ENCODE measurements around the gene EBLN1.

EBLN1 gene

DNA sequence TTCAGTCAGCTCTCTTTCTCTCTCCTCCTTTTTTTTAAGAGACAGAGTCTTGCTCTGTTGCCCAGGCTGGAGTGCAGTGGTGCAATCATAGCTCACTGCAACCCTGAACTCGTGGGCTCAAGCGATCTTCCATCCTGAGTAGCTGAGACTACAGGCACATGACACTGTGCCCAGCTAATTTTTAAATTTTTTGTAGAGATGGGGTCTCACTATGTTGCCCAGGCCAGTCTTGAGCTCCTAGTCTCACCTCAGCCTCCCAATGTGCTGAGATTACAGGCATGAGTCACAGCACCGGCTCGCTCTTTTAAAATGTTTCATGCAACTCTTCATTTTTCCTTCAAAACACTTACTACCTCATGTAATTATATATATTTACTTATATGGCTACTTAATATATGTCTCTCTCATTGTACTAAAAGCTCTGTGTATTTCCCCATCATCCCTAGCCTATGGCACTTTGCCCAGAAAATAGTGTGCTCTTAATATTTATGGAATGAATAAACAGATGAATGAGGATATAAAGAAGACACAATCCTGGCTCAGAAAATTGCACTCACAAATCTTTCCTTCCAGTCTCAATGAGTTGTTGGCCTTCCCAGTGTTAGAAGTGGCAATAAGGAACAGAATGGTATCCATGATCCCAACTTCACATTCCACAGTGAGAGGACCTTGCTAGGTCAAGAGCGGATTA, 33.9 kb downstream of the EBLN1 start:
- Histone ChIP-seq H3K27ac (replicated peaks) (no peak overlapping the region), H3K27me3 (ENCODE audit: insufficient read depth, poor library complexity, severe bottlenecking) (no peaks in the 10 kb centered on the region), H3K4me3 (replicated peaks; ENCODE audit: insufficient read depth, low read length) (no peak overlapping the region)
- TF ChIP-seq GABPA (IDR thresholded peaks at IDR 0.05; ENCODE audit: low read depth) (no peak), SPI1 (IDR thresholded peaks at IDR 0.05; ENCODE audit: borderline replicate concordance, low read depth) (no peak), POLR2AphosphoS5 (IDR thresholded peaks at IDR 0.05; ENCODE audit: low read depth) (no peak), CTCF (IDR thresholded peaks at IDR 0.05; ENCODE audit: insufficient read depth, low read length) (no peak)
- TF ChIP-seq, protein P1, sequence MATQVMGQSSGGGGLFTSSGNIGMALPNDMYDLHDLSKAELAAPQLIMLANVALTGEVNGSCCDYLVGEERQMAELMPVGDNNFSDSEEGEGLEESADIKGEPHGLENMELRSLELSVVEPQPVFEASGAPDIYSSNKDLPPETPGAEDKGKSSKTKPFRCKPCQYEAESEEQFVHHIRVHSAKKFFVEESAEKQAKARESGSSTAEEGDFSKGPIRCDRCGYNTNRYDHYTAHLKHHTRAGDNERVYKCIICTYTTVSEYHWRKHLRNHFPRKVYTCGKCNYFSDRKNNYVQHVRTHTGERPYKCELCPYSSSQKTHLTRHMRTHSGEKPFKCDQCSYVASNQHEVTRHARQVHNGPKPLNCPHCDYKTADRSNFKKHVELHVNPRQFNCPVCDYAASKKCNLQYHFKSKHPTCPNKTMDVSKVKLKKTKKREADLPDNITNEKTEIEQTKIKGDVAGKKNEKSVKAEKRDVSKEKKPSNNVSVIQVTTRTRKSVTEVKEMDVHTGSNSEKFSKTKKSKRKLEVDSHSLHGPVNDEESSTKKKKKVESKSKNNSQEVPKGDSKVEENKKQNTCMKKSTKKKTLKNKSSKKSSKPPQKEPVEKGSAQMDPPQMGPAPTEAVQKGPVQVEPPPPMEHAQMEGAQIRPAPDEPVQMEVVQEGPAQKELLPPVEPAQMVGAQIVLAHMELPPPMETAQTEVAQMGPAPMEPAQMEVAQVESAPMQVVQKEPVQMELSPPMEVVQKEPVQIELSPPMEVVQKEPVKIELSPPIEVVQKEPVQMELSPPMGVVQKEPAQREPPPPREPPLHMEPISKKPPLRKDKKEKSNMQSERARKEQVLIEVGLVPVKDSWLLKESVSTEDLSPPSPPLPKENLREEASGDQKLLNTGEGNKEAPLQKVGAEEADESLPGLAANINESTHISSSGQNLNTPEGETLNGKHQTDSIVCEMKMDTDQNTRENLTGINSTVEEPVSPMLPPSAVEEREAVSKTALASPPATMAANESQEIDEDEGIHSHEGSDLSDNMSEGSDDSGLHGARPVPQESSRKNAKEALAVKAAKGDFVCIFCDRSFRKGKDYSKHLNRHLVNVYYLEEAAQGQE (IDR thresholded peaks at IDR 0.05; ENCODE audit: insufficient replicate concordance, low read depth) = no peak
- no peak for DNase-seq (ENCODE audit: low read depth in 1 of 2, low spot score in 1 of 2)

DNA sequence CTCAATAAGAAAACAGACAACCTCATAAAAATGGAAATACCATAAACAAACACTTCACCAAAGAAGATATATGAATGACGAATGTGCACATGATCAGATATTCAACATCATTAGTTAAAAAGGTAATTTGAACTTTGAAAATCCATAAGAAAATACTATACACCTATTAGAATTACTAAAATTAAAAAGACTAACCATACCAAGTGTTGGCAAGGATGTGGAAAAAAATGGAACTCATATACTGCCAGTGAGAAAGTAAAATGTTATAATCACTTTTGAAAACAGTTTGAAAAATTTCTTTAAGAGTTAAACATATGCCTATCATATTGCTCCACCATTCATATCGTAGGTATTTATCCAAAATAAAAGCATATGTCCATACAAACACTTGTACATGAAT, 37.1 kb downstream of the EBLN1 start:
- H3K27me3 ChIP-seq (ENCODE audit: insufficient read depth, poor library complexity, severe bottlenecking) = no peaks in the 10 kb centered on the region
- no peak for DNase-seq (ENCODE audit: low read depth in 1 of 2, low spot score in 1 of 2)
- H3K27ac ChIP-seq (replicated peaks) = no peak overlapping the region
- TF ChIP-seq POLR2AphosphoS5 (IDR thresholded peaks at IDR 0.05; ENCODE audit: low read depth) = no peak
- TF ChIP-seq CTCF (IDR thresholded peaks at IDR 0.05; ENCODE audit: insufficient read depth, low read length) = no peak
- TF ChIP-seq SPI1 (IDR thresholded peaks at IDR 0.05; ENCODE audit: borderline replicate concordance, low read depth) = no peak
- TF ChIP-seq, protein P1 (IDR thresholded peaks at IDR 0.05; ENCODE audit: insufficient replicate concordance, low read depth) = no peak
- TF ChIP-seq GABPA (IDR thresholded peaks at IDR 0.05; ENCODE audit: low read depth) = no peak
- no peak overlapping the region for H3K4me3 ChIP-seq (replicated peaks; ENCODE audit: insufficient read depth, low read length)

DNA sequence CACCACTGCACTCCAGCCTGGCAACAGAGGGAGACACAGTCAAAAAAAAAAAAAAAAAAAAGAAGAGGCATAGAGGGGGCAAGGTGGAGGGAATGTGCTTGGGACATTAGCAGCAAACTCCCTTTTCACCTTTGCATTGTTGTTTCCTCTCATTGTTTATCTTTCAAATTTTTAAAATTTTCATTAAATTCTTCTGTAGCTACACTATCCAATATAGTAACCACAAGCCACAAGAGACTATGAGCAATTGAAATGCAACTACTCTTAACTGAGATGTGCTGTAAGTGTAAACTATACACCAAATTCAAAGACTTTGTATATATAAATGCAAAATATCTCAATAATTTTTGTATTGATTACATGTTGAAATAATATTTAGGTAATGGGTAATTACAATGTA, 43.4 kb downstream of the EBLN1 start:
- DNase-seq (ENCODE audit: low read depth in 1 of 2, low spot score in 1 of 2) = no peak
- Histone ChIP-seq H3K27ac (replicated peaks) (no peak overlapping the region), H3K4me3 (replicated peaks; ENCODE audit: insufficient read depth, low read length) (no peak overlapping the region), H3K27me3 (ENCODE audit: insufficient read depth, poor library complexity, severe bottlenecking) (no peaks in the 10 kb centered on the region)
- no peak for TF ChIP-seq CTCF (IDR thresholded peaks at IDR 0.05; ENCODE audit: insufficient read depth, low read length)
- TF ChIP-seq GABPA (IDR thresholded peaks at IDR 0.05; ENCODE audit: low read depth) = no peak
- TF ChIP-seq, protein P1 (IDR thresholded peaks at IDR 0.05; ENCODE audit: insufficient replicate concordance, low read depth) = no peak
- TF ChIP-seq POLR2AphosphoS5 (IDR thresholded peaks at IDR 0.05; ENCODE audit: low read depth) = no peak
- no peak for TF ChIP-seq SPI1 (IDR thresholded peaks at IDR 0.05; ENCODE audit: borderline replicate concordance, low read depth)
